Body of pancreas (tissue), 4 donors: Measurements from ENCODE around the gene MAGI1. TPM values are rescaled to one million over a fixed set of nuclear protein-coding genes. Genes with fewer than 3 reads are reported as not detected.

Source experiments
- ATAC-seq: fragments of 150-250 bp; one replicate; pipeline ENCODE4 v1.9.1; 2016
- DNase-seq, 4 donors: peaks; one replicate each; pipeline ENCODE4 v3.0.0-alpha.2; 2019
- H3K27ac ChIP-seq, 4 donors: fragments of 200-600 bp; sonication (generic); 1 replicate in 3 of 4; 2 replicates in 1 of 4; pipeline versions ENCODE4 v1.5.1 to v1.6.1; 2016 to 2019; ENCODE audit warnings: mild to moderate bottlenecking in 1 of 4, mixed read lengths in 1 of 4, moderate library complexity in 1 of 4
- H3K27me3 ChIP-seq, 2 donors: fragments of 200-600 bp; sonication (generic); one replicate each; pipeline ENCODE4 v1.6.0; 2016; ENCODE audit warnings: mild to moderate bottlenecking in 1 of 2
- H3K36me3 ChIP-seq, 2 donors: fragments of 200-600 bp; sonication (generic); replicated peaks in 1 of 2; 2 replicates each; pipeline ENCODE4 v1.5.1; 2016; ENCODE audit warnings: low read depth in 2 of 2; ENCODE audit not compliant: insufficient read depth in 1 of 2
- H3K4me1 ChIP-seq: fragments of 200-600 bp; sonication (generic); one replicate; pipeline ENCODE4 v1.6.0; 2016
- H3K4me3 ChIP-seq, 2 donors: fragments of 200-600 bp; sonication (generic); 1 replicate in 1 of 2; 2 replicates in 1 of 2; pipeline ENCODE4 v1.5.1; 2016 to 2019
- H3K9me3 ChIP-seq, 3 donors: fragments of 200-600 bp; sonication (generic); 1 replicate in 2 of 3; 2 replicates in 1 of 3; pipeline ENCODE4 v1.5.1; 2016
- CTCF ChIP-seq, 7 experiments: fragments of 450-650 bp in 4 of 7; fragments of 200-600 bp in 3 of 7; sonication (generic) in 3 of 7; IDR thresholded peaks; one replicate each; pipeline ENCODE4 v1.5.1; 2016 to 2019; ENCODE audit warnings: antibody characterized with exemption in 7 of 7
- POLR2A ChIP-seq, 3 donors: fragments of 450-650 bp; IDR thresholded peaks; one replicate each; pipeline ENCODE4 v1.6.1; 2016; ENCODE audit warnings: antibody characterized with exemption in 3 of 3, mild to moderate bottlenecking in 2 of 3
- WGBS, 2 donors: methylation state at CpG; one replicate each; pipeline ENCODE4 v1.1.5; 2017; 5-methylcytosine and 5-hydroxymethylcytosine counted together
- intact Hi-C: fragments of 100-400 bp; cut with DNase I; formaldehyde crosslinking; loops from one replicate; pipeline ENCODE4 v1.15.1; 2023
- total RNA-seq, 2 donors: library from RNA; depleted of rRNA; stranded (reverse); fragments of >200 nt; gene quantifications; one replicate each; pipeline ENCODE4 v1.1.0, GENCODE V29; 2016

Gene MAGI1
- total RNA-seq, 2 donors from 2014 or later, result 44.2 to 63.6 TPM

- H3K4me1 ChIP-seq, result peaks cover 30% of the 10 kb centered on the region
- DNase-seq (no peak), ATAC-seq (no peak)
- H3K27me3 ChIP-seq, result no peaks in the 10 kb centered on the region
- H3K27ac ChIP-seq, result no peak overlapping the region
- TF ChIP-seq CTCF (IDR thresholded peaks at IDR 0.05) (no peak), POLR2A (IDR thresholded peaks at IDR 0.05) (no peak)
- intact Hi-C loops, result no loop called here
- H3K4me3 ChIP-seq, result no peak overlapping the region
- WGBS, 2 donors, result 90 to 92% methylated on average over 3 of the region's 3 CpGs
- no peaks in the 10 kb centered on the region for H3K9me3 ChIP-seq
- no peaks in the 10 kb centered on the region for H3K36me3 ChIP-seq
Measured at GRCh38 chr3:65479990-65480389, 558.7 kb downstream of the MAGI1 start.

GRCh38 chr3:65478551-65479500 lies 559.9 kb downstream of the MAGI1 start:
- Histone ChIP-seq H3K27ac (no peak overlapping the region), H3K4me3 (no peak overlapping the region), H3K9me3 (no peaks in the 10 kb centered on the region), H3K27me3 (no peaks in the 10 kb centered on the region), H3K36me3 (no peaks in the 10 kb centered on the region), H3K4me1 (peaks cover 19% of the 10 kb centered on the region)
- DNase-seq (no peak), ATAC-seq (no peak)
- TF ChIP-seq CTCF (IDR thresholded peaks at IDR 0.05), result no peak
- TF ChIP-seq POLR2A (IDR thresholded peaks at IDR 0.05), result no peak
- WGBS, 2 donors, result 86 to 93% methylated on average over 13 of the region's 13 CpGs
- intact Hi-C loops, result no loop called here

- Histone ChIP-seq H3K36me3 (no peaks in the 10 kb centered on the region), H3K4me1 (no peaks in the 10 kb centered on the region), H3K4me3 (no peak overlapping the region), H3K9me3 (no peaks in the 10 kb centered on the region), H3K27me3 (no peaks in the 10 kb centered on the region), H3K27ac (no peak overlapping the region)
- TF ChIP-seq CTCF (IDR thresholded peaks at IDR 0.05), result no peak
- no peak for TF ChIP-seq POLR2A (IDR thresholded peaks at IDR 0.05)
- WGBS, 2 donors, result 76 to 83% methylated on average over 3 of the region's 3 CpGs
- intact Hi-C loops, result no loop called here
- ATAC-seq (no peak), DNase-seq (no peak)
Measured at GRCh38 chr3:65473736-65474135, 565.0 kb downstream of the MAGI1 start.

DNA sequence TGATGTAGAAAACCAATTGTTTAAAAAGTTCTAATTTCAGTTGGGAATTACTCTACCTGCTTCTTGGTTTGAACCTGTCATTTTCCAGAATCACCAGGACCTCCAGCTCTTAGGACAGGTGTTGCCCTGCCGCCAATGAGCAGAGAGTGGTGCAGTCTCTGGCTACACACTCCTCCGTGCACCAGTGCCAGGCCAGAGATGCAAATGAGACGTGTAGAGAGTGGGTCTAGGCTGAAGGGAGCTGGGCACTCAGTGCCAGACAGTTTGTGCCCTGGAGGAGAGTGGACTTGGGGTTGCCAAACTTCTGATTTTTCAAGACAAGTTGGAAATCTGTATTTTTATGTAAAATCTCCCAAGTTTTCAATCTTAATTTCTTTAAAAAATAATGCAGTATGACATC lies 566.2 kb downstream of the MAGI1 start:
- Histone ChIP-seq H3K27ac (no peak overlapping the region), H3K4me3 (no peak overlapping the region), H3K9me3 (no peaks in the 10 kb centered on the region), H3K27me3 (no peaks in the 10 kb centered on the region), H3K36me3 (no peaks in the 10 kb centered on the region), H3K4me1 (no peaks in the 10 kb centered on the region)
- WGBS, 2 donors, result 82 to 93% methylated on average over 3 of the region's 3 CpGs
- TF ChIP-seq CTCF (IDR thresholded peaks at IDR 0.05), result no peak
- no peak for TF ChIP-seq POLR2A (IDR thresholded peaks at IDR 0.05)
- DNase-seq (no peak), ATAC-seq (no peak)
- intact Hi-C loops, result no loop called here
